CD4-positive, alpha-beta T cell treated with Interleukin-15 for 1 hour (primary cell): ENCODE results near the gene MED13.
"Not testable (repeated sequence)": the region's sequence is repeated elsewhere in the genome, so short reads cannot be mapped to it uniquely, and the experiment has no call there.

Source experiments
- DNase-seq: peaks from one replicate; pipeline ENCODE4 v3.0.0-alpha.2; 2020

MED13 gene

GRCh38 chr17:62090021-62090824 is 25.1 kb upstream of the MED13 start:
- no peak for DNase-seq

DNA sequence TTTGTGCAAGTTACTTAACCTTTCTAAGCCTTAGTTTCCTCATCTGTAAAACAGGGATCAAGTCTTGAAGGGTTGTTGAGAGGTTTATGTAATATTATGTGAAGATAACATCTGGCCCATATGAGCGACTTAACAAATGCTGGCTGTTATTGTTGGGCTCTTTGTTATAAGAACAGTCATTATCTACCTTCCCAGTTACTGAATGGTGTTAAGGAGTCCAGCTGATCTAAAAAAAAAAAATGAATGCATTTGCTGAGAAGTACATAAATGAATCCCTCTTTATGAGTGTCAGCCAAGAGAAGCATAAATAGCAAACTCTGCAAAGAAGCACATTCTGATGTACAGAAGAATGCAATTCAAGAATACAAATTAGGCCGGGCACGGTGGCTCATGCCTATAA is 24.3 kb upstream of the MED13 start:
- no peak for DNase-seq

GRCh38 chr17:62086737-62087136 is 21.7 kb upstream of the MED13 start:
- no peak for DNase-seq

- DNase-seq: no peak
Measured at GRCh38 chr17:62085511-62086408, 20.7 kb upstream of the MED13 start.

GRCh38 chr17:62084585-62084984 is 19.5 kb upstream of the MED13 start:
- DNase-seq: no peak

DNA sequence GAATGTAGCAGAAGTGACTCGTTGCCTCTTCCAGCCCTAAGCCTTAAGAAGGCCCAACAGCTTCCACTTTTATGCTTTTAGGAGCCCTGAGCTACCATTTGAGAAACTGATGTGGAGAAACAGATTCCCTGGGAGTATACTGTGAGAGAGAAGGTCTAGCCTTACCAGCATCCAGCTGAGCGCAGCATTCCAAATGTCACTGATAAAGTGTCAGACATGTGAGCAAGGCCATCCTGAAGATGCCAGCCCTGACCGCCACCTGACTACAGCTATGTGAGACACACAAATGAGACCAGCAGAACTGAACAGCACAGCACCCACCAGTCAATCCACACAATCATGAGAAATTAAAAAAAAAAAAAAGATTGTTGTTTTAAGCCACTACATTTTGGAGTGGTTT is 18.6 kb upstream of the MED13 start:
- DNase-seq: no peak

GRCh38 chr17:62080647-62081046 is 15.6 kb upstream of the MED13 start:
- DNase-seq: no peak

- DNase-seq: no peak
Measured at GRCh38 chr17:62078009-62078408, 12.9 kb upstream of the MED13 start.

DNA sequence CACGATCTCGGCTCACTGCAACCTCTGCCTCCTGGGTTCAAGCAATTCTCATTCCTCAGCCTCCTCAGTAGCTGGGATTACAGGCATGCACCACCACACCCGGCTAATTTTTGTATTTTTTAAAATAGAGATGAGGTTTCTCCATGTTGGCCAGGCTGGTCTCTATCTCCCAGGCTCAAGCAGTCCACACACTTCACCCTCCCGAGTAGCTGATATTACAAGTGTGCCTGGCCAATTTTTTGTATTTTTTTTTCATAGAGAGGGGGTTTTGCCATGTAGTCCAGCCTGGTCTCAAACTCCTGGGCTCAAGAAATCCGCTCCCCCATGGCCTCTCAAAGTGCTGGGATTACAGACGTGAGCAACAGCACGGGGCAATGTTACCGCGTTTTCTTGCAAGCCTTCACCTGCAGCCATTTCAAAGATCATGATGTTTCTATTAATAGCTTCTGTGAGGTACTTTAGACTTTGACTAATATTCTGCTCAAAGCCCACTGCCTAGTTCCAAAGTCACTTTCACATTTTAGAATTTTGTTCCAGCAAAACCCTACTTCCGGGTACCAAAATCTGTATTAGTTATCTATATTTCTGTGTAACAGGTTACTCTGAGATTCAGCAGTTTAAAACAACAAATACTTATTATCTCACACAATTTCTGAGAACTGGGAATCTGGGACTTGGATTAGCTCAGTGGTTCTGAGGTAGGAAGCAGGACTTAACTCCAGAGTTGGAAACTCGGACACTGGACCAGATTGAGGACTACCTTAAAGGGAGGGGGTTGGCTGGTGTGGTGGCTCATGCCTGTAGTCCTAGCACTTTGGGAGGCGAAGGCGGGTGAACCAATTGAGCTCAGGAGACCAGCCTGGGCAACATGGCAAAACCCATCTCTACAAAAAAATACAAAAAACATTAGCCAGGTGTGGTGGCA is 12.0 kb upstream of the MED13 start:
- DNase-seq: no peak

- no peak for DNase-seq
Measured at GRCh38 chr17:62075308-62075815, 10.3 kb upstream of the MED13 start.

DNA sequence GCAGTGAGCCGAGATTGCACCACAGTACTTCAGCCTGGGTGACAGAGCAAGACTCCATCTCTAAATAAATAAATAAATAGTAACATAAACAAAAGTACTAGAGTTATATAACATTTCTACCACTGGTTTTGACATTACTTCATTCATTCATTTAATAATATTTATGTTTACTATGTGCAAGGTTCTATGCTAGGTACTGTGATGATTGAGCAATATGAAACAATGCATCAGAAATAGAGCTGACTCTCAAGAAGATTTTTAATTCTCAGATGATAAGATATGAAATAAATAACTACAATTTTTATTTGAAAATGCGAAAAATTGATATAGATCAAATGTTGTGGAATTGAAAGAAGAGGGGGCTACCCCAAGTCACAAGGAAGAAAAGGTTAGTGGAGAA is 8.9 kb upstream of the MED13 start:
- no peak for DNase-seq

GRCh38 chr17:62072855-62073254 is 7.8 kb upstream of the MED13 start:
- DNase-seq: not testable (repeated sequence)

- DNase-seq: no peak
Measured at GRCh38 chr17:62070900-62071299, 5.8 kb upstream of the MED13 start.

DNA sequence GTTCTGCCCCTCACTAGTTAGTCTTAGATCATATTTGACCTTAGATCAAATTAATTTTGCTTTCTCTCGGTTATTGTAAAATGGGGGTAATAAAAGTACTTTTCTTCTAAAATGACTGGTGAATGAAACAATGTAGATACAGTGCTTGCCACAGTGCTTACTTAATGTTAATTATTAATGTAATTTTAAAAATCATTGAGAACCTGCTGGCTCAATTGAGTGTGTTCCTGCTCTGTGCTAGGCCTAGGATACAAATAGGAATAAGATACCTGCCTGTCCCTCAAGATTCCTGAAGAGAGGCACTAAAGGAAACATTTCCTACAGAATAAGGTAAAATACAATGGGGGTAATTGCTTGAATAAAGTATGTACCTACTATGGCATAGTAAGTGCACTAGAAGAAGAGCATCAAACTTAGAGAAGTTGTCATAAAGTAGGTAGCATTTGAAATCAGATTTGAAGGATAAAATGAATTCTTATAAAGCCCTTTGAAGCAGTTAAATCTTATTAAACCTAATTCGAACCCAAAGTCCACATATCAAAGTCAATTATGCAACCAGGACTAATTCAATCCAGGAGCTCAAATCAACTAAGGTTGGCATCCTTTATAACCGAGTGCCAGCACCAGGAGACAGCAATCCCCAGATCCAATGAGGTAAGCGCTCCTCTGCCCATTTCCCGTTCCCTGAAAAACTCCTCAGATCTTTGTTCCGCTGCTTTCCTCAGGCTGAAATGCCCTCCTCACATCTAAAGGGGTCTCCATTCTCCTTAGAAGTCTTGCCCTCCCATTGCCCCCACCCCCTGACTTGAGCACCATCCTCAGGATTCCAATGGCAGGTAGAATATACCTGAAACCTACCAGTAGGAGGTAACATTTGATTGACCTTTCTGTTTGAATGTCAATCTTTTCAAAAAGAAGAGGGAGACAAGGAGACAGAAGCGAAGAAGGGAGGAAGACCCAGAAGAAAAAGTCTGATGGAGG is 2.4 kb upstream of the MED13 start:
- no peak for DNase-seq

GRCh38 chr17:62065611-62066468 is 762 bp upstream of the MED13 start:
- peak; percentile 98 for DNase-seq

DNA sequence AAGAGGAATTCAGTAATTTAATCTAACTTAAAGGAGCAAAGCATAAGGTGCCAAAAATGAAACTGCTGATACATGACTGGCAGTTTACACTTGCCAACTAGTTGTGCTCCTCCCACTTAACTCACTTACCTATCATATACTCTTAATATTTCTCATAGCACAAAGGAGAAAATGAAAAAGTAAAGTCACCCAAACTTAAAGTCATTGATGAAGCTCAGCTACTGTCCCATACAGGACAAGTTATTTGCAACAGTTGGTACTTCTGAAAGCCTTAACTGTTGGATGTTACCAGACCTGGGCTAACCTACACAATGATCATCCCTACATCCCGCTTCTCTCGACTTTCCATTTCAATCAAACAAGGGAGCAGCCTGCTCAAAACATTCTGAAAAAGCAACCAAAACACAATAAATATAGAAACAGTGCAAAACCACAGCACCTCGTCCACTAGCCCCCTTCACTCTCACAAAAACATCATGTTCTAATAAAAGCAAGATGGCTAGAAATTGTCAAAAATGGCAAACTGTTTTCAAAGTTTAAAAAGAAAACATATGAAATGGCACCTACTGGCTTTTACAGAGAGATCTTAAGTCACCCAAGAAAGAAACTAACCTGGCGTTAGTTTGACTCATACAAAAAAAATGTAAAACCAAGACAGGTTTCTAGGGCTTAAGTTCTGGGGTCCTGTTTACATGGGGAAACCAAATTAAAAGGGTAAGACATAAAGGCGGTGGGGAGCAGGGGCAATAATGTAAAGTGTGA is 868 bp downstream of the MED13 start:
- no peak for DNase-seq

DNA sequence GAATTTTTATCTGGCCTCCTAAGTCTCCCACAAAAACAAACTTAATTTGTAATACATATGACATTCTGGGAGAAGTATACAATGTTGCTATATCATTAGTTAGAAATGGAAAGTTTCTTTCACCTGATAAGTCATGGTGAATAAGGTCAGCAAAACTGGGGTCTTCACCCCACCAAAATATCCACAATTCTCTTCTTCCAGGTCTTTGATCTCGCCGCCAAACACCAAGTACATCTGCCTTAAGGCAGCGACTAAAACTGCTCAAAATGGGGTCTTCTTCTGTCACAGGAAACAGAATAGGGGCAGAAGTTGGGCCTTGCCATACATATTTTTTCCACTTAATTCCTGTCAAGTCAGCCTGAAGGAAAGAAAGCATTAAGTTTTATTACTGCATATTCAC is 2.1 kb downstream of the MED13 start:
- DNase-seq: no peak

GRCh38 chr17:62062302-62062701 is 2.8 kb downstream of the MED13 start:
- DNase-seq: no peak

- DNase-seq: no peak
Measured at GRCh38 chr17:62059414-62059813, 5.7 kb downstream of the MED13 start.

DNA sequence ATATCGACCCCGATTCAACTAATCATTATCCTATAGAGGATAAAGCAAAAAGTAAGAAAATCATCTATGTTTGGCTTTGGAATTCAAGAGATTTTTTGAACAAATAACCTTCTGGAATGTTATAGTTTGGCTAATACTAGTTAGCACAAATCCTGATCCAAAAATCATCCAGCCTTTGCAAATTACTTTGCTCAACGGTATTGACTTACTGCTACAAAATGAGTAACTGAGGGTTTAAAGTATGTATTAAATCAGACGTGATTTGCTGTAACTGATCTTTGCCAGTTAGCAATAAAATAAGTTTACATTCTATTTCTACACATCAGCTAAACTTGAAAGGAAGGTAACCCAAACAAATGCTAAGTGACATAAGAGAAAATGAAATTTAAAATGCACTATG is 6.5 kb downstream of the MED13 start:
- DNase-seq: no peak
